Panc1 (cell line): ENCODE measurements around the gene KIF5B. TPM values are rescaled to one million over a fixed set of nuclear protein-coding genes. Genes with fewer than 3 reads are reported as not detected.
"Not testable (repeated sequence)": the region's sequence is repeated elsewhere in the genome, so short reads cannot be mapped to it uniquely, and the experiment has no call there.

ENCODE experiments used
- ATAC-seq: fragments of 200-7000 bp; cut with Tn5 transposase; 2 replicates; pipeline ENCODE4 v1.9.1; 2020; ENCODE audit warnings: mild to moderate bottlenecking, moderate library complexity
- BruUV-seq: library from RNA; stranded (reverse); fragments of 400-500 nt; replicated peaks from 2 replicates; lab custom pipeline; 2021; lab: Mats Ljungman, UMichigan
- CTCF ChIA-PET: fragments of 300-600 bp; sonication (Branson Sonifier 250); formaldehyde crosslinking; loops from one replicate; lab custom pipeline; 2022; ENCODE audit warnings: antibody characterized with exemption; lab: Charles Lee
- POLR2A ChIA-PET: fragments of 300-600 bp; sonication (Branson Sonifier 250); formaldehyde crosslinking; loops from one replicate; lab custom pipeline; 2022; ENCODE audit warnings: antibody characterized with exemption; lab: Charles Lee
- DNase-seq: peaks from one replicate; pipeline ENCODE4 v3.0.0-alpha.2; 2010; ENCODE audit warnings: low read depth, low spot score
- H3K27ac ChIP-seq: 2 replicates; pipeline ENCODE4 v1.5.1; 2011; ENCODE audit warnings: mild to moderate bottlenecking, low read length, inconsistent platforms
- H3K27me3 ChIP-seq: fragments of 200-500 bp; sonication (Bioruptor generic); 2 replicates; pipeline ENCODE4 v1.6.0; 2014; ENCODE audit warnings: low read length, inconsistent platforms; ENCODE audit not compliant: control insufficient read depth, insufficient read depth
- H3K36me3 ChIP-seq: fragments of 200-500 bp; sonication (Bioruptor generic); 2 replicates; pipeline ENCODE4 v1.5.1; 2014; ENCODE audit warnings: inconsistent platforms, mild to moderate bottlenecking, low read length, moderate library complexity; ENCODE audit not compliant: control insufficient read depth, insufficient read depth
- H3K4me1 ChIP-seq: 2 replicates; pipeline ENCODE4 v1.5.1; 2011; ENCODE audit warnings: inconsistent platforms, mild to moderate bottlenecking, low read length, moderate library complexity; ENCODE audit not compliant: control insufficient read depth, insufficient read depth
- H3K4me3 ChIP-seq, 2 experiments: 2 replicates each; pipeline ENCODE4 v1.5.1; 2011 to 2012; ENCODE audit warnings: low read depth in 2 of 2, low read length in 2 of 2, mild to moderate bottlenecking in 2 of 2, inconsistent platforms in 1 of 2, moderate library complexity in 1 of 2
- H3K9me3 ChIP-seq: fragments of 200-500 bp; sonication (Bioruptor generic); 2 replicates; pipeline ENCODE4 v1.5.1; 2014; ENCODE audit warnings: low read depth, mild to moderate bottlenecking, inconsistent platforms, low read length, moderate library complexity; ENCODE audit not compliant: control insufficient read depth, insufficient read depth
- POLR2AphosphoS5 ChIP-seq: IDR thresholded peaks from 2 replicates; pipeline ENCODE4 v1.6.1; 2012; ENCODE audit warnings: mild to moderate bottlenecking, low read depth, low read length, moderate library complexity
- REST ChIP-seq, 2 experiments: IDR thresholded peaks; 2 replicates each; pipeline ENCODE4 v1.6.1; 2011 to 2012; ENCODE audit warnings: low read depth in 2 of 2, control low read depth in 1 of 2, low read length in 1 of 2, mild to moderate bottlenecking in 1 of 2, moderate library complexity in 1 of 2; ENCODE audit not compliant: insufficient read depth in 1 of 2
- SIN3A ChIP-seq: IDR thresholded peaks from 2 replicates; pipeline ENCODE4 v1.6.1; 2012; ENCODE audit warnings: low read depth, mild to moderate bottlenecking, low read length, moderate library complexity, borderline replicate concordance; ENCODE audit not compliant: insufficient read depth
- TCF7L2 ChIP-seq: IDR thresholded peaks from 2 replicates; pipeline ENCODE4 v1.6.1; 2011; ENCODE audit warnings: mild to moderate bottlenecking, low read depth, low read length, inconsistent platforms
- in situ Hi-C: cut with HindIII; loops from 2 replicates; pipeline ENCODE4 v1.10.0; 2016; ENCODE audit warnings: low sequenced_read_pairs, low pct_unique_long_range_greater_than_20kb
- intact Hi-C: fragments of 100-400 bp; cut with micrococcal nuclease; formaldehyde crosslinking; loops from one replicate; pipeline ENCODE4 v1.10.0; 2022; ENCODE audit not compliant: unreplicated experiment
- total RNA-seq: library from RNA; stranded (reverse); gene quantifications from one replicate; pipeline ENCODE4 v1.2.1, GENCODE V29; 2021; ENCODE audit not compliant: unreplicated experiment
- TF ChIP-seq, protein P1 (sequence below): fragments of 450-650 bp; IDR thresholded peaks from 2 replicates; pipeline ENCODE4 v1.5.1; 2017; ENCODE audit warnings: mild to moderate bottlenecking

KIF5B gene
- total RNA-seq, 1 experiment from 2014 or later: 89.9 TPM

DNA sequence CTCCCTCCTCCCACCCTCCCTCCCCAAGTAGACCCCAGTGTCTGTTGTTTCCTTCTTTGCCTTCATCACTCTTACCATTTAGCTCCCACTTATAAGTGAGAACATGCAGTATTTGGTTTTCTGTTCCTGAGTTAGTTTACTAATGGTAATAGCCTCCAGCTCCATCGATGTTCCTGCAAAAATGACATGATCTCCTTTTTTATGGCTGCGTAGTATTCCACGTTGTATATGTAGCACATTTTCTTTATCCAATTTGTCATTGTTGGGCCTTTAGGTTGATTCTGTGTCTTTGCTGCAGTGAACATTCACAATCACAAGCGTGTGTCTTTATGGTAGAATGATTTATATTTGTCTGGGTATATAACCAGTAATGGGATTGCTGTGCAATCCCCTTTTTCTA, 75.8 kb downstream of the KIF5B start:
- DNase-seq (no peak), ATAC-seq (no peak)
- Histone ChIP-seq H3K9me3 (no peaks in the 10 kb centered on the region), H3K4me3 (no peak overlapping the region), H3K27ac (no peak overlapping the region), H3K4me1 (no peaks in the 10 kb centered on the region), H3K36me3 (no peaks in the 10 kb centered on the region), H3K27me3 (no peaks in the 10 kb centered on the region)
- no TSS peak for BruUV-seq
- ChIA-PET CTCF (no interaction called here), POLR2A (no interaction called here)
- in situ Hi-C loops (no loop called here), intact Hi-C loops (no loop called here)
- no peak for TF ChIP-seq POLR2AphosphoS5
- TF ChIP-seq, protein P1, sequence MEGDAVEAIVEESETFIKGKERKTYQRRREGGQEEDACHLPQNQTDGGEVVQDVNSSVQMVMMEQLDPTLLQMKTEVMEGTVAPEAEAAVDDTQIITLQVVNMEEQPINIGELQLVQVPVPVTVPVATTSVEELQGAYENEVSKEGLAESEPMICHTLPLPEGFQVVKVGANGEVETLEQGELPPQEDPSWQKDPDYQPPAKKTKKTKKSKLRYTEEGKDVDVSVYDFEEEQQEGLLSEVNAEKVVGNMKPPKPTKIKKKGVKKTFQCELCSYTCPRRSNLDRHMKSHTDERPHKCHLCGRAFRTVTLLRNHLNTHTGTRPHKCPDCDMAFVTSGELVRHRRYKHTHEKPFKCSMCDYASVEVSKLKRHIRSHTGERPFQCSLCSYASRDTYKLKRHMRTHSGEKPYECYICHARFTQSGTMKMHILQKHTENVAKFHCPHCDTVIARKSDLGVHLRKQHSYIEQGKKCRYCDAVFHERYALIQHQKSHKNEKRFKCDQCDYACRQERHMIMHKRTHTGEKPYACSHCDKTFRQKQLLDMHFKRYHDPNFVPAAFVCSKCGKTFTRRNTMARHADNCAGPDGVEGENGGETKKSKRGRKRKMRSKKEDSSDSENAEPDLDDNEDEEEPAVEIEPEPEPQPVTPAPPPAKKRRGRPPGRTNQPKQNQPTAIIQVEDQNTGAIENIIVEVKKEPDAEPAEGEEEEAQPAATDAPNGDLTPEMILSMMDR: no peak
- no peak for TF ChIP-seq REST (IDR thresholded peaks at IDR 0.05; ENCODE audit: insufficient read depth in 1 of 2, low read depth in 2 of 2, low read length in 1 of 2)
- no peak for TF ChIP-seq TCF7L2
- no peak for TF ChIP-seq SIN3A

DNA sequence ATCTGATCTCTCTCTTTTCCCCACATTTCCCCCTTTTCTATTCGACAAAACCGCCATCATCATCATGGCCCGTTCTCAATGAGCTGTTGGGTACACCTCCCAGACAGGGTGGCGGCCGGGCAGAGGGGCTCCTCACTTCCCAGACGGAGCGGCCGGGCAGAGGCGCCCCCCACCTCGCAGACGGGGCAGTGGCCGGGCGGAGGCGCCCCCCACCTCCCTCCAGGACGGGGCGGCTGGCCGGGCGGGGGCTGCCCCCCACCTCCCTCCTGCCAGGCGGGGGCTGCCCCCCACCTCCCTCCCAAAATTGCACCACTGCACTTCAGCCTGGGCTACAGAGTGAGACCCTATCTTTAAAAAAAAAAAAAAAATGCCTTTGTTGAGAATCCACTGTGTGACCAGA, 77.2 kb downstream of the KIF5B start:
- CTCF ChIA-PET, H3K36me3 ChIP-seq, H3K27me3 ChIP-seq, in situ Hi-C loops, DNase-seq, H3K4me3 ChIP-seq, H3K27ac ChIP-seq, intact Hi-C loops, ATAC-seq, BruUV-seq, POLR2A ChIA-PET, H3K4me1 ChIP-seq, H3K9me3 ChIP-seq: not testable (repeated sequence)

- H3K27me3 ChIP-seq: no peaks in the 10 kb centered on the region
- intact Hi-C loops (no loop called here), in situ Hi-C loops (no loop called here)
- DNase-seq (no peak), ATAC-seq (no peak)
- TF ChIP-seq POLR2AphosphoS5 (no peak), REST (IDR thresholded peaks at IDR 0.05; ENCODE audit: insufficient read depth in 1 of 2, low read depth in 2 of 2, low read length in 1 of 2) (no peak), TCF7L2 (no peak), SIN3A (no peak)
- TF ChIP-seq, protein P1: no peak
- ChIA-PET CTCF (no interaction called here), POLR2A (no interaction called here)
- H3K27ac ChIP-seq: no peak overlapping the region
- no peaks in the 10 kb centered on the region for H3K36me3 ChIP-seq
- H3K4me3 ChIP-seq: no peak overlapping the region
- H3K9me3 ChIP-seq: no peaks in the 10 kb centered on the region
- H3K4me1 ChIP-seq: no peaks in the 10 kb centered on the region
- no TSS peak for BruUV-seq
Measured at GRCh38 chr10:31978156-31978483, 78.1 kb downstream of the KIF5B start.
